ENCODE results near the gene MCF2L2.

The MCF2L2 gene

DNA sequence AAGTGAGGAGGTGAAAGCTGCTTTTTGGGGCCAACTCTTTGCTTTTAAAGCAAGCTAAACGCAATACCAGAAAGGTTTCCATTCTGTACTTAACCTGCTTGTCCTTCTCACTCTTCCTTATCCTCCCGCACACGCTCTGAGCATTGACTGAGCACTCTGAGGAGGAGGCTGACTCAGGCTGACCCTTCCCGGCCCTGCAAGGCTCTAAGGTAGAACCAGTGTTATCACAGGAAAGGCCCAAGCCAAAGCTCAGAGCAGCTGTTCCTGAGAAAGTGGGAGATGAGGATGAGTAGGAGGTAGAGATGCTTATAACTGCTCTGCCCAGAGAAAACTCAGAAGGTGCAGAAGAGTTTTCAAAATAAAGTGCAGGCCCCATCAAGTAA, 173.1 kb downstream of the MCF2L2 start:
- Histone ChIP-seq H3K4me3 (ENCODE audit: low read length) (peak overlapping the region; percentile 77), H3K9ac (ENCODE audit: low read length) (no peak overlapping the region), H3K27ac (ENCODE audit: low read depth, low read length) (no peak overlapping the region), H3K36me3 (ENCODE audit: control insufficient read depth, insufficient read depth, low read length) (no peaks in the 10 kb centered on the region), H3K4me1 (ENCODE audit: control insufficient read depth, insufficient read depth, low read length) (no peaks in the 10 kb centered on the region), H3K27me3 (ENCODE audit: control insufficient read depth, insufficient read depth, low read length) (no peaks in the 10 kb centered on the region)

DNA sequence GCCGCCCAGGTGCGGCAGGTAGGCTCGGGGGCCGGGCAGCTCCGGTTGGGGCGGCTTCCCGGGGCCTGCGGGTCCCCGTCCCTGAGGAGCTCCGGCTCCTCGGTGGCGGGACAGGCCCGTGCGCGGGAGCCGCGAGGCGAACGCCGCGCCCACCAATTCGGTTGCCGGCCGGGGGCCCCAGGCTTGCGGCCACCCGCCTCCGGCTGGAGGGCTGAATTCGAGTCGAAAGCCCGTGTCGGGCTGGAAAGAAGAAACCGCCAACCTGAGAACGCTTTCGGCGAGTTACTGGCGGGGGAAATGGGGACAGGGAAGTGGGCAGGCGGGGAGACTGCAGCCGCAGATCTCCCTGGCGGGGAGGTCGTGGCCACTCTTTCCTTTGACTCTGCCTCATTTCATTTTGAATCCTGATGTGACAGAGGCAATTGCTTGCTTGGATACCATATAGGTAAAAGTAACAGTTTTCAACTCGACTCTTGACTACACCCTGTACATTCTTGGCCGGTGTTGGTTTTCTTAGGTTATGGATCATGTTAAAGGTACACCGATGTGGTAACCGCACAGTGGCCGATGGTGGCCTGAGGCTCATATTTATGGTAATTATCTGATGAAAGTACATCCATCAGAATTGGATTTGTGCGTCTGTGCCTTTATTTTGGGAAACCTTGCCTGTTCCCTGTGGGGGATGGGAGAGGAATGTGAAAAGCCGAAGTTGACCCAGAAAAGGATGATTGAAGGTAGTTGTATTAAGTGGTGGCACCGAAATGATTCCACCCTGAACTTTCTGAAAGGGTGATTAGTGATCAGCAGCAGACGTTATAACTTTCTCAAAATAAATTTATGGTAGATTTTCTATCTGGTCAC, 173.7 kb downstream of the MCF2L2 start:
- no peak overlapping the region for H3K9ac ChIP-seq (ENCODE audit: low read length)
- no peaks in the 10 kb centered on the region for H3K27me3 ChIP-seq (ENCODE audit: control insufficient read depth, insufficient read depth, low read length)
- H3K36me3 ChIP-seq (ENCODE audit: control insufficient read depth, insufficient read depth, low read length): no peaks in the 10 kb centered on the region
- H3K4me3 ChIP-seq (ENCODE audit: low read length): peak overlapping the region; percentile 77
- H3K27ac ChIP-seq (ENCODE audit: low read depth, low read length): peak overlapping the region; percentile 80
- H3K4me1 ChIP-seq (ENCODE audit: control insufficient read depth, insufficient read depth, low read length): no peaks in the 10 kb centered on the region

DNA sequence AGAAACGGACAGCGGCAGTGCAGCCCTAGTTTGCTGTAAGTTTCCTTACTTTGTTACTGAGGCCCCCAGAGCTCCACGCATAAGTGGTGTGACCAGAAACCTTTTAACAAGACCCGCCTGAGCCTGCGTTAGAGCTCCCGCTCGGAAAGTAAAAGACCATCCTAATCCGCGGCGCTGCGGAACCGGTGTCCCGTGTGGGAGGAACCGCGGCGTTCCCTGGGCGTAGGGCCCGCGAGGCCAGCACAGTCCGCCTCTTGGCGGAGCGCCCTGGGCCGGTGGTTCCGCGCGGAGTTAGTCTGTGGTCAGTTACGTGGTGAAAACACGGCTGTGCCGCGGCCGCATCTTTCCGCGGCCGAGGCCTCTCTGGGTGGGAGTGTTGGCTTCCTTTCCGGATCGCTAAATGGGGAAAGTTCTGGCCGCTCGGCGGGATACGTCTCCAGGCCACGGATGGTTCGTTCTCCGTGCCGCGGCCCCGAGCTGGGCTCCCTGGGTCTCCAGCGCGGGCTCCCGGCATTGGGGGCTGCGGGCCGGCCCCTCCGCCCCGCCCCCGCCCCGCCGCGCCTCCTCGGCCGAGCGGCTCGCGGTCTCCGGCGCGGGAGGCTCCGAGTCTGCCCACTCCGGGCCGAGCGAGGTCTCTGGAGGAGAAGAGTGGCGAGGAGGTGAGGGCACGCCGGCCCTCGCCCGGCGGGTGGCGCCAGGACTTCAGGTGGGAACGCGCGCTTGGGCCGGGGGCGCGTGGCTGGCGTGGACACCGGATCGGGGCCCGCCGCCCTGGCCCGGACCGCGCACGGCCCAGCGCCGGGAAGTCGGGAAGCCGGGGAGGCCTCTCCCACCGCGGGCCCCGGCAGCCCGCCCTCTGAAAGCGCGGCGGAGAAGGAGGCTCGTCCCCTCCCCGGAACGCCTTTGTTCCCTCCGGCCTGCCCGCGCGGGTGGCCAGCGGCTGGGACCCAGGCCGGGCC, 174.6 kb downstream of the MCF2L2 start:
- Histone ChIP-seq H3K27me3 (ENCODE audit: control insufficient read depth, insufficient read depth, low read length) (no peaks in the 10 kb centered on the region), H3K4me3 (ENCODE audit: low read length) (peak overlapping the region; percentile 77), H3K36me3 (ENCODE audit: control insufficient read depth, insufficient read depth, low read length) (no peaks in the 10 kb centered on the region), H3K27ac (ENCODE audit: low read depth, low read length) (peak overlapping the region; percentile 80), H3K4me1 (ENCODE audit: control insufficient read depth, insufficient read depth, low read length) (no peaks in the 10 kb centered on the region), H3K9ac (ENCODE audit: low read length) (peak overlapping the region; percentile 74)

DNA sequence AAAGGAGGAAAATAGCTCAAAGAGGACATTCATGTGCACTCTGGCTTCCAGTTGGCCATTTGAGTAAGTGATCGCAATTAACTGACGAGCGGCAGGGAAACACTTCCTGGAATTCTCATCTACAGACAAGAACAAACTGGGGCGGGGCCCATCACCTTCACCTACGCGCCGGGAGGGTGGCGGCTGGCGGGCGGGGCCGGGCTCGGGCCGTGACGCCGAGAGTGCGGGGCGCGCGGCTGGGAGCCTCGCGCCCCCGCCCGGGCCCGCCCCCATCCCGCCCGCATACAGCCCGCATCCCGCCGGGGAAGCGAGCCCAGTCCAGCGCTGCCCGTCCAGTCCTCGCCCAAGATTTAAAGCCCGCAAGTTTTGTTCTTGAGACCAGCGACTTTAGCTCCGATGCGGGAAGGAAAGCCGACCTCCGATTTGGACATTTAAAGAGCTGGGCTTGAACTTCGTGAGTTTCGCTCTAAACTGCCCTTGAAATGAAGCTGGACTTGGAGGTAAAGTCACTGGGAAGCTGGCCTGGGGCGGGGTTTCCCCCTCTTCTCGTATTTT, 175.4 kb downstream of the MCF2L2 start, which contains the start of gene B3GNT5:
Gene B3GNT5, plus strand, starts transcription at position 281 of the 555 bp plus-strand sequence. CDS start 16,546 bp downstream, outside the sequence.
- H3K9ac ChIP-seq (ENCODE audit: low read length): peak within 1 kb of the TSS; percentile 74
- peak within 1 kb of the TSS; percentile 80 for H3K27ac ChIP-seq (ENCODE audit: low read depth, low read length)
- H3K4me3 ChIP-seq (ENCODE audit: low read length): peak within 1 kb of the TSS; percentile 77
- no peaks in the 10 kb centered on the region for H3K4me1 ChIP-seq (ENCODE audit: control insufficient read depth, insufficient read depth, low read length)
- H3K36me3 ChIP-seq (ENCODE audit: control insufficient read depth, insufficient read depth, low read length): no peaks in the 10 kb centered on the region
- no peaks in the 10 kb centered on the region for H3K27me3 ChIP-seq (ENCODE audit: control insufficient read depth, insufficient read depth, low read length)

DNA sequence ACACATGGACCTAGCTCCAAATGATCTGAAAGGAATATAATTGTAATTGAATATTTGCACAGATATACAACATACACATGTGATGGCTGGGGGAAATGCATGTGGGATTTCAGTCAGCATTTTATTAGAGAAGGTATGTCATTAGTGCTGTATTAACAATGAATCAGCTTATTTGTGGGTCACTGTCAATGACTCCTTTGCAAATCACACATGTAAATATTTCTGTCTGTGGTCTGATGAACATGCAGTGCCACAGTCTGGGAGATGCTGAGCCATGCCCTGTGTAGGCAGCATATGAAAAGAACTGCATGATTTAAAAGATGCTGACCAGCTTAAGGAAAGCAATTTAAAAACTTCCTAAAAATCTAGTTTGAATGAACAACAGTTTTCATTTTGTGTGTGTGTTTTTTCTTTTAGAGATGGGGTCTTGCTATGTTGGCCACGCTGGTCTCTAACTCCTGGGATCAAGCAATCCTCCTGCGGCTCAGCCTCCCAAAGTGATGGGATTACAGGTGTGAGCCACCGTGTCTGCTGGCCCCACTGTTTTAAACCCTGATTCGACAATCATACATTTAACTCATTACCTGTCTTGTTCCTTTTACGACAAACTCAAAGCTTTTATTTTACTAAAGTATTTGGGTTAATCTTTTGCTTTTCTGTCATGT, 176.2 kb downstream of the MCF2L2 start:
- no peak overlapping the region for H3K9ac ChIP-seq (ENCODE audit: low read length)
- H3K36me3 ChIP-seq (ENCODE audit: control insufficient read depth, insufficient read depth, low read length): no peaks in the 10 kb centered on the region
- H3K4me1 ChIP-seq (ENCODE audit: control insufficient read depth, insufficient read depth, low read length): no peaks in the 10 kb centered on the region
- no peaks in the 10 kb centered on the region for H3K27me3 ChIP-seq (ENCODE audit: control insufficient read depth, insufficient read depth, low read length)
- H3K27ac ChIP-seq (ENCODE audit: low read depth, low read length): no peak overlapping the region
- H3K4me3 ChIP-seq (ENCODE audit: low read length): no peak overlapping the region

DNA sequence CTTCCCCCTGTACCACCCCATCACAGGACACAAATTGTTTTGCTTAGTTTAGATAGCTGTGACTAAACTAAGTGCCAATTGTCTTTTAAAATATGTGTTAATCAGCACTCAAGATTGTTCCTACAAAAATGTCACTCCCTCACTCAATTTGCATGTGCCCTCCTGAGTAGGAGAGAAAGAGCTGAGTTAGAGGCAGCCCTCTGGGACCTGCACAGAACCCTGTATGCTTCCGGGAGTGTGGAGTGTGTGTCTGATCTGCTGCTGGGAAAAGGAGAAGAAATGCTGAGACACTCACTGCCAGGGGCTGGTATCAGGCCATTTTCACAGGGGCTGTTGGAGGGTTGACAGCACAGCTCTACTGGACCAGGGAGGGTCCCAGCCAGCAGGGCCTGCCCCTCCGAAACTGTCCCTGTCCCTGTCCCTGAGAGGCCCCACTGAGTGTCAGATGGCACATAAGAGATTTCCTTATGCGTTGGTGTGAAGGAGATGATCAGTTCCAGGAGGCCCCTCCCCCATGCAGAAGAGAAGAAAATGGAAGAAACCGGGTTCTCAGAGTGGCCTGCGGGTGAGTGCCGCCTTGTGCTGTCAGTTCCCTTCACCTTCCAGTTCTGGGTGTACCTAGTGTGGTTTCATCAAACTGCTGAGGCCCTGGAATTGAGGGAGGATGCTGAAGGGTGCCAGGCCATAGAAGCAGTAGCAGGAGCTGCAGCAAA, 179.3 kb downstream of the MCF2L2 start:
- Histone ChIP-seq H3K4me1 (ENCODE audit: control insufficient read depth, insufficient read depth, low read length) (no peaks in the 10 kb centered on the region), H3K4me3 (ENCODE audit: low read length) (no peak overlapping the region), H3K27ac (ENCODE audit: low read depth, low read length) (no peak overlapping the region), H3K9ac (ENCODE audit: low read length) (no peak overlapping the region), H3K36me3 (ENCODE audit: control insufficient read depth, insufficient read depth, low read length) (no peaks in the 10 kb centered on the region), H3K27me3 (ENCODE audit: control insufficient read depth, insufficient read depth, low read length) (no peaks in the 10 kb centered on the region)

DNA sequence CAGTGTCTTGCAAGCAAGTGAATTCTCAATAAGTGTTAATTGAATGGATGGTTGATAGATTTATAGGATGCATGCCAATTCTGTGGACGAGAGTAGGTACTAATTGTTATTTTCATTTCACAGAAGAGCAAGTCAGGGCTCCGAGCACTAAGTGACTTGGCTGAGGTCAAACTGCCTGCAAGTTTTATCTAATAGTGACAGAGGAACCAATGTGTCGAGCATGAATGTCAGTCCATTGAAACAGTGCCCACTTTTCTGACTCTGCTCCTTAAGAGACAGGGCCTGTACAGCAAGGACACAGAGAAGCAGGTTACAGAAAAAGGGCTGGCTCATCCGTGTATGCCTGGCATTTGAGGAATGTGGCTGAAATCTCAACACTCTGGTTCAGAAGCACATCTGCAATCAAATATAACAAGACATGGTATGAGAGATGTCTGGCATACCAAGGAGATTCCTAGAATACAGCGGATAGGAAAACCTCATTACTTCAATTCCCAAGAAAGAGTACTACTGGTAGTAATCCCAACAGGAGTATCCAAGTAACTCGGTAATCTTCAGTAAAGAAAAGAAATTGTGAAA, 181.3 kb downstream of the MCF2L2 start:
- H3K4me1 ChIP-seq (ENCODE audit: control insufficient read depth, insufficient read depth, low read length): no peaks in the 10 kb centered on the region
- H3K27me3 ChIP-seq (ENCODE audit: control insufficient read depth, insufficient read depth, low read length): no peaks in the 10 kb centered on the region
- H3K27ac ChIP-seq (ENCODE audit: low read depth, low read length): no peak overlapping the region
- no peak overlapping the region for H3K9ac ChIP-seq (ENCODE audit: low read length)
- H3K36me3 ChIP-seq (ENCODE audit: control insufficient read depth, insufficient read depth, low read length): no peaks in the 10 kb centered on the region
- H3K4me3 ChIP-seq (ENCODE audit: low read length): no peak overlapping the region

DNA sequence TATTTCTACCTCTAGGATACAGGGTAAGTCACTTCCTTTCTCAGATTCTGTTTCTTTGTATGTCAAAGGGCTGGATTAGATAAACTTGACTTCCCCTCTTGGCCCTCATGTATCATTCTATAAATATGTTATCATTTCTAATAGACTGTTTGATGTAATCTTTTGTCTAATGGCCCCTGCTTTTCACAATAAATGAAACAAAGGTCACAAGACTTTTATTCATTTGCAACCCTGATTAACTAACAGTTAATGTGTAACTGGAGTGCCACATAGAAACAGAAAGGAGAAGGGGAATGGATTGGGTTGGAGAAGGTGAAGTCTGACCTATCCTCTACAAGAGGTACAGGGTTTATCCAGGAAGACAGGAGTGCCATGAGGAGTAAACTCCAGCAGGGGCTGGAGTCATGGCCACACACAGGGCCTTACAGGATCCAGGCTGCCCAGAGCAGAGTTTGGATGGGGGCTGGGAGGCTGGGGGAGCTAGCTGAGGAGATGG, 183.4 kb downstream of the MCF2L2 start:
- Histone ChIP-seq H3K27me3 (ENCODE audit: control insufficient read depth, insufficient read depth, low read length) (no peaks in the 10 kb centered on the region), H3K9ac (ENCODE audit: low read length) (no peak overlapping the region), H3K36me3 (ENCODE audit: control insufficient read depth, insufficient read depth, low read length) (no peaks in the 10 kb centered on the region), H3K4me1 (ENCODE audit: control insufficient read depth, insufficient read depth, low read length) (no peaks in the 10 kb centered on the region), H3K4me3 (ENCODE audit: low read length) (no peak overlapping the region), H3K27ac (ENCODE audit: low read depth, low read length) (no peak overlapping the region)

DNA sequence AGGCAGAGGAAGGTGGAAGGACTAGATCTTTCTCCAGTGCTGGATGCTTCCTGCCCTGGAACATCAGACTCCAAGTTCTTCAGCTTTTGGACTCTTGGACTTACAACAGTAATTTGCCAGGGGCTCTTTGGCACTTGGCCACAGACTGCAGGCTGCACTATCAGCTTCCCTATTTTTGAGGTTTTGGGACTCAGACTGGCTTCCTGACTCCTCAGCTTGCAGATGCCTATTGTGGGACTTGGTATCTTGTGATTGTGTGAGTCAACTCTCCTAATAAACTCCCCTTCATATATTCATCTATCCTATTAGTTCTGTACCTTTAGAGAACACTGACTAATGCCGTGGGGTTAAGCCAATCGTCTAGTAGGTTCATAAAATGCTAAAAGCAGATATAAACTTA, 184.2 kb downstream of the MCF2L2 start:
- H3K27me3 ChIP-seq (ENCODE audit: control insufficient read depth, insufficient read depth, low read length): no peaks in the 10 kb centered on the region
- H3K36me3 ChIP-seq (ENCODE audit: control insufficient read depth, insufficient read depth, low read length): no peaks in the 10 kb centered on the region
- H3K4me3 ChIP-seq (ENCODE audit: low read length): no peak overlapping the region
- no peak overlapping the region for H3K27ac ChIP-seq (ENCODE audit: low read depth, low read length)
- H3K4me1 ChIP-seq (ENCODE audit: control insufficient read depth, insufficient read depth, low read length): no peaks in the 10 kb centered on the region
- H3K9ac ChIP-seq (ENCODE audit: low read length): no peak overlapping the region

DNA sequence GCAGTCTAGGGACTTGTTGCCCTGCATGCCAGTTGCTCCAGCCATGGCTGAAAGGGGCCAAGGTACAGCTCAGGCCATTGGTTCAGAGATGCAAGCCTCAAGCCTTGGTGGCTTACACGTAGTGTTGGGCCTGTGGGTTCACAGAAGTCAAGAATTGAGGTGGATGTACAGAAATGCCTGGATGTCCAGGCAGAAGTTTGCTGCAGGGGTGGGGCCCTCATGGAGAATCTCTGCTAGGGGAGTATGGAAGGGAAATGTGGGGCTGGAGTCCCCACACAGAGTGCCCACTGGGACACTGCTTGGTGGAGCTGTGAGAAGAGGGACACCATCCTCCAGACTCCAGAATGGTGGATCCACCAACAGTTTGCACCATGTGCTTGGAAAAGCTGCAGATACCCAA, 186.0 kb downstream of the MCF2L2 start:
- Histone ChIP-seq H3K4me1 (ENCODE audit: control insufficient read depth, insufficient read depth, low read length) (no peaks in the 10 kb centered on the region), H3K27ac (ENCODE audit: low read depth, low read length) (no peak overlapping the region), H3K27me3 (ENCODE audit: control insufficient read depth, insufficient read depth, low read length) (no peaks in the 10 kb centered on the region), H3K9ac (ENCODE audit: low read length) (no peak overlapping the region), H3K4me3 (ENCODE audit: low read length) (no peak overlapping the region), H3K36me3 (ENCODE audit: control insufficient read depth, insufficient read depth, low read length) (no peaks in the 10 kb centered on the region)

DNA sequence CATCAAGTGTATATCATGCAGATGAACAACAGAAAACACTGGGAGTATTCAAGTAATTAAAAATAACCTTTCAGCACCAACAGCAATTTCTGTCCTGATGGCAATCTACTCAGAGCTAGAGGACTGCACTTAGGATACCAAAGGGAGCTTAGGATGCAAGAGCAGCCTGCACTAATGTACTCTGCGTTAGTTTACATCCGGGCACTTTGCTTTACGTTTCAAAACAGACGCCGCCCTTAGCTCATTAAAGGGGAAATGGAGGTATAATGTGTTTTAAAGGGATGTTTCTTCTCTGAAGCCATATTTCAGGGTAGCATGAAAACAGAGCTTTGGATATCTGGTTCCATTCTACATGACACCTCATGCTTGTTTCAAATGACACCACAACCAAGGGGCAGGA, 189.4 kb downstream of the MCF2L2 start:
- H3K4me1 ChIP-seq (ENCODE audit: control insufficient read depth, insufficient read depth, low read length): no peaks in the 10 kb centered on the region

More for the DNA sequence above, 189.4 kb downstream of the MCF2L2 start:
- Histone ChIP-seq H3K36me3 (ENCODE audit: control insufficient read depth, insufficient read depth, low read length) (no peaks in the 10 kb centered on the region), H3K27me3 (ENCODE audit: control insufficient read depth, insufficient read depth, low read length) (no peaks in the 10 kb centered on the region), H3K9ac (ENCODE audit: low read length) (no peak overlapping the region), H3K4me3 (ENCODE audit: low read length) (no peak overlapping the region), H3K27ac (ENCODE audit: low read depth, low read length) (no peak overlapping the region)

Measured in rectal smooth muscle tissue (tissue), 1 donor.